Stimulated activated CD4-positive, alpha-beta T cell treated with anti-CD3 and anti-CD28 coated beads, TNF-alpha, amount 100 ng/mL, for 4 hours (primary cell): ENCODE results near the gene NFATC2.

ENCODE experiments used
- DNase-seq, 3 experiments: peaks; one replicate each; pipeline ENCODE4 v3.0.0-alpha.2; 2020; ENCODE audit warnings: low read depth in 3 of 3

NFATC2 gene

GRCh38 chr20:51431321-51431720, 111.2 kb downstream of the NFATC2 start:
- DNase-seq = no peak

GRCh38 chr20:51430198-51430950, 112.1 kb downstream of the NFATC2 start:
- no peak for DNase-seq

- no peak for DNase-seq
These were observed 112.8 kb downstream of the NFATC2 start for GRCh38 chr20:51429696-51430095.

- no peak for DNase-seq
These were observed 113.4 kb downstream of the NFATC2 start for GRCh38 chr20:51429144-51429482.

- DNase-seq = no peak
These were observed 113.9 kb downstream of the NFATC2 start for GRCh38 chr20:51428401-51429143.

- DNase-seq = no peak
These were observed 114.7 kb downstream of the NFATC2 start for GRCh38 chr20:51427651-51428291.

- DNase-seq = no peak
These were observed 115.5 kb downstream of the NFATC2 start for GRCh38 chr20:51426718-51427650.

- no peak for DNase-seq
These were observed 117.0 kb downstream of the NFATC2 start for GRCh38 chr20:51425347-51426106.

GRCh38 chr20:51424270-51425117, 118.0 kb downstream of the NFATC2 start:
- no peak for DNase-seq

- DNase-seq = no peak
These were observed 118.7 kb downstream of the NFATC2 start for GRCh38 chr20:51423810-51424209.

GRCh38 chr20:51423290-51423667, 119.2 kb downstream of the NFATC2 start:
- no peak for DNase-seq

- no peak for DNase-seq
These were observed 119.8 kb downstream of the NFATC2 start for GRCh38 chr20:51422514-51423289.

GRCh38 chr20:51420805-51421204, 121.7 kb downstream of the NFATC2 start:
- no peak for DNase-seq

GRCh38 chr20:51420111-51420510, 122.4 kb downstream of the NFATC2 start:
- DNase-seq = no peak

- no peak for DNase-seq
These were observed 122.9 kb downstream of the NFATC2 start for GRCh38 chr20:51419646-51420045.

- DNase-seq = no peak
These were observed 123.3 kb downstream of the NFATC2 start for GRCh38 chr20:51419231-51419630.

GRCh38 chr20:51418137-51418529, 124.4 kb downstream of the NFATC2 start:
- DNase-seq = no peak

GRCh38 chr20:51417250-51418136, 125.0 kb downstream of the NFATC2 start:
- no peak for DNase-seq
